Left ventricle myocardium inferior (tissue), 1 donor: ENCODE results near the gene MFAP2. TPM values are rescaled to one million over a fixed set of nuclear protein-coding genes. Genes with fewer than 3 reads are reported as not detected.

Experiments
- DNase-seq: peaks from one replicate; pipeline ENCODE4 v3.0.0-alpha.2; 2020
- H3K27ac ChIP-seq: fragments of 200-600 bp; replicated peaks from 2 replicates; pipeline ENCODE4 v1.8.0; 2021
- H3K27me3 ChIP-seq: fragments of 200-600 bp; 2 replicates; pipeline ENCODE4 v1.8.0; 2021; ENCODE audit warnings: low read depth
- H3K36me3 ChIP-seq: fragments of 200-600 bp; 2 replicates; pipeline ENCODE4 v1.8.0; 2021
- H3K4me1 ChIP-seq: fragments of 200-600 bp; 2 replicates; pipeline ENCODE4 v1.8.0; 2021
- H3K4me3 ChIP-seq: fragments of 200-600 bp; 2 replicates; pipeline ENCODE4 v1.8.0; 2021; ENCODE audit warnings: mild to moderate bottlenecking, moderate library complexity
- H3K9me3 ChIP-seq: fragments of 200-600 bp; replicated peaks from 2 replicates; pipeline ENCODE4 v1.8.0; 2021
- CTCF ChIP-seq: fragments of 200-600 bp; IDR thresholded peaks from 2 replicates; pipeline ENCODE4 v1.8.0; 2021; ENCODE audit warnings: antibody characterized with exemption, mild to moderate bottlenecking, borderline replicate concordance
- intact Hi-C: fragments of 100-400 bp; cut with micrococcal nuclease; formaldehyde crosslinking; loops from one replicate; pipeline ENCODE4 v1.11.0; 2022
- long read RNA-seq: library from polyadenylated mRNA; unstranded; transcript quantifications from one replicate; pipeline ENCODE4 v2.0.0, GENCODE V29; 2021
- total RNA-seq: library from RNA; stranded (reverse); fragmentation: NEBNext Ultra II Directional; extraction: Animal tissue kit (Norgen Biotek cat#: 25700); gene quantifications from one replicate; pipeline ENCODE4 v1.2.1, GENCODE V29; 2021
- donor health status: DM: no; HTN: yes; CAD: no; lungs with severe emphysema.

MFAP2 gene
- 3.0 TPM for total RNA-seq
- long read RNA-seq, transcript MFAP2-202 (9 exons, 1,260 nt), result major isoform, 7 of 14 reads
- long read RNA-seq, partial matches to known transcripts, result 0 of 14 reads
- long read RNA-seq, other reads (novel, unspliced or antisense), result 7 of 14 reads

- H3K27ac ChIP-seq, result peak within 1 kb of the TSS; percentile 60
- intact Hi-C loops, result no loop called here
- peaks cover 2% of the 10 kb centered on the region for H3K36me3 ChIP-seq
- no peak for DNase-seq
- H3K27me3 ChIP-seq, result peaks cover 26% of the 10 kb centered on the region
- H3K9me3 ChIP-seq, result no peaks in the 10 kb centered on the region
- H3K4me1 ChIP-seq, result peaks cover 27% of the 10 kb centered on the region
- no peak for TF ChIP-seq CTCF
- peak within 1 kb of the TSS; percentile 65 for H3K4me3 ChIP-seq
Measured at GRCh38 chr1:16980473-16981268, at the start of gene MFAP2. MFAP2 (minus strand) TSS chr1:16980620; CDS start chr1:16978273, 2,347 bp downstream.

GRCh38 chr1:17030206-17030605, 49.8 kb upstream of the MFAP2 start:
- H3K4me1 ChIP-seq, result peaks cover 11% of the 10 kb centered on the region
- H3K27me3 ChIP-seq, result no peaks in the 10 kb centered on the region
- H3K4me3 ChIP-seq, result no peak overlapping the region
- peaks cover 91% of the 10 kb centered on the region for H3K36me3 ChIP-seq
- no peak for TF ChIP-seq CTCF
- intact Hi-C loops, result no loop called here
- no peak for DNase-seq
- no peaks in the 10 kb centered on the region for H3K9me3 ChIP-seq
- H3K27ac ChIP-seq, result no peak overlapping the region

- peaks cover 98% of the 10 kb centered on the region for H3K36me3 ChIP-seq
- H3K4me1 ChIP-seq, result peaks cover 11% of the 10 kb centered on the region
- no peak for DNase-seq
- H3K9me3 ChIP-seq, result no peaks in the 10 kb centered on the region
- no peak overlapping the region for H3K27ac ChIP-seq
- H3K27me3 ChIP-seq, result no peaks in the 10 kb centered on the region
- no peak for TF ChIP-seq CTCF
- intact Hi-C loops, result no loop called here
- no peak overlapping the region for H3K4me3 ChIP-seq
Measured at GRCh38 chr1:17028662-17029188, 48.3 kb upstream of the MFAP2 start.

- H3K27me3 ChIP-seq, result no peaks in the 10 kb centered on the region
- intact Hi-C loops, result no loop called here
- DNase-seq, result no peak
- H3K9me3 ChIP-seq, result no peaks in the 10 kb centered on the region
- H3K36me3 ChIP-seq, result peaks cover 98% of the 10 kb centered on the region
- H3K4me1 ChIP-seq, result peaks cover 11% of the 10 kb centered on the region
- H3K4me3 ChIP-seq, result no peak overlapping the region
- no peak for TF ChIP-seq CTCF
- no peak overlapping the region for H3K27ac ChIP-seq
Measured at GRCh38 chr1:17027900-17028299, 47.5 kb upstream of the MFAP2 start.

- Histone ChIP-seq H3K4me3 (no peak overlapping the region), H3K4me1 (peaks cover 11% of the 10 kb centered on the region), H3K27me3 (no peaks in the 10 kb centered on the region), H3K9me3 (no peaks in the 10 kb centered on the region), H3K27ac (no peak overlapping the region), H3K36me3 (peaks cover 98% of the 10 kb centered on the region)
- intact Hi-C loops, result no loop called here
- no peak for DNase-seq
- no peak for TF ChIP-seq CTCF
Measured at GRCh38 chr1:17027403-17027802, 47.0 kb upstream of the MFAP2 start.
